Nephron (organoid): ENCODE results near the gene TMEM204.
A peak's percentile ranks its signal among the peaks of the same experiment; 100 is the strongest.

Source experiments
- H3K27ac Mint-ChIP-seq, 3 experiments: 2 replicates each; pipeline ENCODE4 v1.8.0; 2020; ENCODE audit warnings: mixed read lengths in 3 of 3, mild to moderate bottlenecking in 2 of 3, moderate library complexity in 1 of 3
- H3K27me3 Mint-ChIP-seq: 2 replicates; pipeline ENCODE4 v1.8.0; 2021; ENCODE audit warnings: low read depth, mild to moderate bottlenecking, moderate library complexity, mixed read lengths
- H3K36me3 Mint-ChIP-seq: 2 replicates; pipeline ENCODE4 v1.8.0; 2020; ENCODE audit warnings: low read depth, mixed read lengths
- H3K4me1 Mint-ChIP-seq: 2 replicates; pipeline ENCODE4 v1.8.0; 2020; ENCODE audit warnings: mixed read lengths
- H3K4me3 Mint-ChIP-seq, 3 experiments: 2 replicates each; pipeline ENCODE4 v1.8.0; 2020; ENCODE audit warnings: mild to moderate bottlenecking in 3 of 3, mixed read lengths in 3 of 3, moderate library complexity in 2 of 3
- H3K9me3 Mint-ChIP-seq: 2 replicates; pipeline ENCODE4 v1.8.0; 2020; ENCODE audit warnings: mixed read lengths
- CTCF ChIP-seq, 3 experiments: fragments of 200-600 bp; sonication (generic); IDR thresholded peaks; one replicate each; pipeline ENCODE4 v1.5.0; 2021; ENCODE audit warnings: antibody characterized with exemption in 3 of 3; ENCODE audit not compliant: unreplicated experiment in 3 of 3

Gene TMEM204

GRCh38 chr16:1534021-1535020 is 855 bp downstream of the TMEM204 start:
- peaks cover 40% of the 10 kb centered on the region for H3K4me1 Mint-ChIP-seq
- H3K27ac Mint-ChIP-seq: peak overlapping the region; percentile 98 to 99 (median 98)
- H3K27me3 Mint-ChIP-seq: no peaks in the 10 kb centered on the region
- H3K4me3 Mint-ChIP-seq: peak overlapping the region; percentile 80 to 90 (median 87)
- H3K9me3 Mint-ChIP-seq: no peaks in the 10 kb centered on the region
- TF ChIP-seq CTCF (IDR thresholded peaks at IDR 0.05; ENCODE audit: unreplicated experiment in 3 of 3): no peak
- peaks cover 11% of the 10 kb centered on the region for H3K36me3 Mint-ChIP-seq

GRCh38 chr16:1535391-1536291 is 2.2 kb downstream of the TMEM204 start:
- H3K9me3 Mint-ChIP-seq: no peaks in the 10 kb centered on the region
- peak overlapping the region; percentile 80 to 90 (median 87) for H3K4me3 Mint-ChIP-seq
- peaks cover 37% of the 10 kb centered on the region for H3K4me1 Mint-ChIP-seq
- H3K36me3 Mint-ChIP-seq: peaks cover 13% of the 10 kb centered on the region
- no peaks in the 10 kb centered on the region for H3K27me3 Mint-ChIP-seq
- TF ChIP-seq CTCF (IDR thresholded peaks at IDR 0.05; ENCODE audit: unreplicated experiment in 3 of 3): no peak
- H3K27ac Mint-ChIP-seq: peak overlapping the region; percentile 98 to 99 (median 98)

GRCh38 chr16:1536601-1537000 is 3.1 kb downstream of the TMEM204 start:
- no peaks in the 10 kb centered on the region for H3K9me3 Mint-ChIP-seq
- TF ChIP-seq CTCF (IDR thresholded peaks at IDR 0.05; ENCODE audit: unreplicated experiment in 3 of 3): no peak
- H3K4me3 Mint-ChIP-seq: peak overlapping the region; percentile 56 to 75 (median 71)

GRCh38 chr16:1537138-1537577 is 3.7 kb downstream of the TMEM204 start:
- Mint-ChIP-seq H3K9me3 (no peaks in the 10 kb centered on the region), H3K27me3 (no peaks in the 10 kb centered on the region), H3K36me3 (peaks cover 15% of the 10 kb centered on the region), H3K27ac (peak overlapping the region in 1 of 3 experiments; percentile 60), H3K4me3 (peak overlapping the region; percentile 56 to 75 (median 71)), H3K4me1 (peaks cover 34% of the 10 kb centered on the region)
- no peak for TF ChIP-seq CTCF (IDR thresholded peaks at IDR 0.05; ENCODE audit: unreplicated experiment in 3 of 3)

More at GRCh38 chr16:1536601-1537000, 3.1 kb downstream of the TMEM204 start:
- Mint-ChIP-seq H3K36me3 (peaks cover 15% of the 10 kb centered on the region), H3K27ac (peak overlapping the region; percentile 26 to 89 (median 60)), H3K4me1 (peaks cover 35% of the 10 kb centered on the region), H3K27me3 (no peaks in the 10 kb centered on the region)

GRCh38 chr16:1537763-1538289 is 4.4 kb downstream of the TMEM204 start:
- no peak for TF ChIP-seq CTCF (IDR thresholded peaks at IDR 0.05; ENCODE audit: unreplicated experiment in 3 of 3)
- no peak overlapping the region for H3K27ac Mint-ChIP-seq
- no peak overlapping the region for H3K4me3 Mint-ChIP-seq
- peaks cover 38% of the 10 kb centered on the region for H3K4me1 Mint-ChIP-seq
- no peaks in the 10 kb centered on the region for H3K9me3 Mint-ChIP-seq
- no peaks in the 10 kb centered on the region for H3K27me3 Mint-ChIP-seq
- H3K36me3 Mint-ChIP-seq: peaks cover 15% of the 10 kb centered on the region
